ENCODE results near the gene RANGRF.

RANGRF gene

GRCh38 chr17:8314797-8315763 lies 26.6 kb downstream of the RANGRF start:
- no peak for DNase-seq (ENCODE audit: low read depth)

- no peak for DNase-seq (ENCODE audit: low read depth)
Measured at GRCh38 chr17:8315764-8316217, 27.3 kb downstream of the RANGRF start.

- no peak for DNase-seq (ENCODE audit: low read depth)
Measured at GRCh38 chr17:8318010-8318935, 29.8 kb downstream of the RANGRF start.

GRCh38 chr17:8320262-8320661 lies 31.8 kb downstream of the RANGRF start:
- no peak for DNase-seq (ENCODE audit: low read depth)

GRCh38 chr17:8320990-8321389 lies 32.5 kb downstream of the RANGRF start:
- no peak for DNase-seq (ENCODE audit: low read depth)

- DNase-seq (ENCODE audit: low read depth), result no peak
Measured at GRCh38 chr17:8322061-8322460, 33.6 kb downstream of the RANGRF start.

GRCh38 chr17:8324132-8324531 lies 35.7 kb downstream of the RANGRF start:
- DNase-seq (ENCODE audit: low read depth), result no peak

- DNase-seq (ENCODE audit: low read depth), result no peak
Measured at GRCh38 chr17:8324923-8325322, 36.5 kb downstream of the RANGRF start.

- peak; percentile 12 for DNase-seq (ENCODE audit: low read depth)
Measured at GRCh38 chr17:8326511-8327302, 38.2 kb downstream of the RANGRF start.

GRCh38 chr17:8327303-8327649 lies 38.8 kb downstream of the RANGRF start:
- no peak for DNase-seq (ENCODE audit: low read depth)

- DNase-seq (ENCODE audit: low read depth), result no peak
Measured at GRCh38 chr17:8332128-8332527, 43.7 kb downstream of the RANGRF start.

- no peak for DNase-seq (ENCODE audit: low read depth)
Measured at GRCh38 chr17:8332688-8333087, 44.2 kb downstream of the RANGRF start.

GRCh38 chr17:8333281-8333680 lies 44.8 kb downstream of the RANGRF start:
- DNase-seq (ENCODE audit: low read depth), result no peak

GRCh38 chr17:8337802-8338752 lies 49.6 kb downstream of the RANGRF start:
- no peak for DNase-seq (ENCODE audit: low read depth)

GRCh38 chr17:8338753-8339140 lies 50.3 kb downstream of the RANGRF start:
- DNase-seq (ENCODE audit: low read depth), result no peak

- no peak for DNase-seq (ENCODE audit: low read depth)
Measured at GRCh38 chr17:8339540-8339939, 51.1 kb downstream of the RANGRF start, which contains the start of gene ODF4. Gene ODF4, plus strand, starts transcription at chr17:8339840. Its CDS starts 212 bp downstream, at chr17:8340052.
